GM12865 (cell line): ENCODE results near the gene UBASH3B.

Source experiments
- DNase-seq: peaks from one replicate; pipeline ENCODE4 v3.0.0; 2010; ENCODE audit warnings: low read depth
- H3K4me3 ChIP-seq: 2 replicates; pipeline ENCODE4 v1.5.1; 2011; ENCODE audit warnings: mild to moderate bottlenecking, low read depth, low read length, control low read depth
- TF ChIP-seq, protein P1 (sequence below): IDR thresholded peaks from 2 replicates; pipeline ENCODE4 v1.5.1; 2011; ENCODE audit warnings: low read length, control low read depth, low read depth, inconsistent platforms; ENCODE audit not compliant: insufficient read depth; ENCODE audit errors: missing control alignments

UBASH3B gene

GRCh38 chr11:122749005-122749687 is 93.6 kb downstream of the UBASH3B start:
- peak; percentile 81 for DNase-seq
- H3K4me3 ChIP-seq, result no peak overlapping the region
- TF ChIP-seq, protein P1, sequence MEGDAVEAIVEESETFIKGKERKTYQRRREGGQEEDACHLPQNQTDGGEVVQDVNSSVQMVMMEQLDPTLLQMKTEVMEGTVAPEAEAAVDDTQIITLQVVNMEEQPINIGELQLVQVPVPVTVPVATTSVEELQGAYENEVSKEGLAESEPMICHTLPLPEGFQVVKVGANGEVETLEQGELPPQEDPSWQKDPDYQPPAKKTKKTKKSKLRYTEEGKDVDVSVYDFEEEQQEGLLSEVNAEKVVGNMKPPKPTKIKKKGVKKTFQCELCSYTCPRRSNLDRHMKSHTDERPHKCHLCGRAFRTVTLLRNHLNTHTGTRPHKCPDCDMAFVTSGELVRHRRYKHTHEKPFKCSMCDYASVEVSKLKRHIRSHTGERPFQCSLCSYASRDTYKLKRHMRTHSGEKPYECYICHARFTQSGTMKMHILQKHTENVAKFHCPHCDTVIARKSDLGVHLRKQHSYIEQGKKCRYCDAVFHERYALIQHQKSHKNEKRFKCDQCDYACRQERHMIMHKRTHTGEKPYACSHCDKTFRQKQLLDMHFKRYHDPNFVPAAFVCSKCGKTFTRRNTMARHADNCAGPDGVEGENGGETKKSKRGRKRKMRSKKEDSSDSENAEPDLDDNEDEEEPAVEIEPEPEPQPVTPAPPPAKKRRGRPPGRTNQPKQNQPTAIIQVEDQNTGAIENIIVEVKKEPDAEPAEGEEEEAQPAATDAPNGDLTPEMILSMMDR, result no peak

DNA sequence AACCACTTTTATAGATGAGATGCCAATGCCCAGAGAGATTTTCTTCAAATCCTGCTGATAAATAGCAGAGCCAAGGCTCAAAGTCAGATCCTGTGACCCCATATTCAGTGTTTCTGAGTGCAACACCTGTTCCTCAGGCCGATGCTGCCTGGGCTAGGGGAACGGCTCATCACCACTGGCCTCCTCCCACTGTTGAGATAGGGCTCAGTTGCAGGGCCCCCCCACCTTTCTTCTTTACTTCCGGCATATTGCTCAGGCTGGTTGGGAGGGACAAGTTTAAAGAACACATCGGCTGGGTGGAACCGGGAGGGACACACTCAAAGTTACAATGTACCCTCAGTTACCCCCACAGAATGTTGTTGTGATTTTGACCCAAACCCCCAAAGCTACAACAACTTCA is 94.5 kb downstream of the UBASH3B start:
- TF ChIP-seq, protein P1, result no peak
- no peak overlapping the region for H3K4me3 ChIP-seq
- DNase-seq, result no peak

DNA sequence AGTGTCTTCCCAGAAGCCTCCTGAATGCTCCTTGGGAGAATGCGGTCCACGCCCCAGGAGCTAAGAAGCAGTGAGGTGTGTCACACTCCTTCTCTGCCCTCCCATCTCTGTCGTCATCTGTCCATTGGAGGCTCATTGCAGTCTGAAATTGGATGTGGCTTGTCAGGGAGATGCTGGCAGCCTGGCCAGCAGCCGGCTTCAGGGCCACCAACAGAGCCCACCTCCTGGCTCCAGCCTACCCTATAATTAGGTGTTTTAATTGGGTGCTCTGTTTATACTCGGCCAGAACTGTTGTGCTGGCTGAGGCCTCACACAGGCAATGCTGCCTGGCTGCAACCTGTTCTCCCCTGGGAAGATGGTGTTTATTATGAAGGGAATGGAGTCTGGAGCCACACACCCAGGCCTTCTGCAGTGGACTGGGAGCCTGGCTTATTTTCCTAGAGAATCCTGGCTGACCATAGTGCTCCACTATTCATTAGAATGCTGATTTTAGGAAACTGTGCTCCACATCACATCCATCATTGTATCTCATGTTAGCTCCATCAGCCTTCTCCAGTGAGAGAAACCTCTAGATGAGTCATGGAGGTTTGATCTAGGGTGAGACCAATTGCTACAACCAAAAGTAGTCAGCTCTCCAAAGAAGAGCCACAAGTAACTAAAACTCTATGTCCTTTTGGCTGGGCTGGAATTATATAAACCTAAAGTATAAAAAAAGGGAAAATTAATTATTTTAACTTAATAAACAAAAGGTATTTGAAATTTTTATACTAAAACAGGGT is 96.0 kb downstream of the UBASH3B start:
- no peak for DNase-seq
- TF ChIP-seq, protein P1, result no peak

DNA sequence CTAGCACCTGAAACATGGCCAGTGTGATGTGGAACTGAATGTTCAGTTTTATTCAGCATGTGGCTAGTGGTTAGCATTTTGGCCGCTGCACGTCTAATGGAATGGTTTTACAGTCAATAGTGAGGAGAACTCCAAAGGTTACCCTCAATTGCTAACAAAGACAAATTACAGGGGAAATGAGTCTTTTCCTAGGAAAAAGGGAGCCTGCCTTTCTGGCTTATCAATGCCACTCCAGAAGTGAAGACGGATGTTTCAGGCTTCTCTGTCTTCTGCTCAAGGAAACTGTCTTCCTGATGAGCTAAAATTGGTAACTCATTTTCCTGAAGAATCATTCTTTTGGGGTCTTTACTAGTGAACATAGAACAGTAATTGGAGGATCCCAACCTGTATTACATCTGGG is 98.5 kb downstream of the UBASH3B start:
- no peak for DNase-seq
- no peak overlapping the region for H3K4me3 ChIP-seq
- TF ChIP-seq, protein P1, result no peak

More for the DNA sequence above, 96.0 kb downstream of the UBASH3B start:
- H3K4me3 ChIP-seq, result no peak overlapping the region

GRCh38 chr11:122754553-122755322 is 99.2 kb downstream of the UBASH3B start:
- TF ChIP-seq, protein P1, result peak; percentile 57
- peak; percentile 50 for DNase-seq

DNA sequence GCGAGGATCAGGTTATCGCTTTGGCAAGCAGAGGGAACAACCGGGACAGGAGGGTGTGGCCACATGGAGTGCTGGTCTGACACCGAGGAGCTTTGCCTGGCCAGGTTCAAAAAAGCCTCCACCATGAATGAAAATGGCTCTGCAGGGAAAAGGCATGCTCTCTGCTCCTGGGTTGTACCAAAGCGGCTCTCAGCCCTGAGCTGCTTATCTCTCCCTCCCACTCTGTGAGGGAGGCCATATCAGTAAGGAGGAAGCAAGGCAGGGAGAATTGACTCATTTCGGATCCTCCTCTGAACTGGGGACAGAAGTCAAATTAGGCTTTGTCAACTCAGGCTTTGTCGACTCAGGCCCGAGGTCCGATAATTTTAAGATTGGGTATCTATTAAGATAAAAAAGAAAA is 99.9 kb downstream of the UBASH3B start:
- TF ChIP-seq, protein P1, result no peak
- DNase-seq, result no peak
- no peak overlapping the region for H3K4me3 ChIP-seq

More at GRCh38 chr11:122754553-122755322, 99.2 kb downstream of the UBASH3B start:
- no peak overlapping the region for H3K4me3 ChIP-seq
